Colon (tissue), 2 donors: ENCODE measurements around the gene CCAR1.
"Not testable (repeated sequence)": the region's sequence is repeated elsewhere in the genome, so short reads cannot be mapped to it uniquely, and the experiment has no call there.

Experiments used
- FAIRE-seq: peaks from 2 replicates; lab custom pipeline; 2012; peaks lifted over from hg19 to GRCh38; lab: Jason Lieb, UNC
- donor health status: control.
- donor health status: control.

Gene CCAR1

DNA sequence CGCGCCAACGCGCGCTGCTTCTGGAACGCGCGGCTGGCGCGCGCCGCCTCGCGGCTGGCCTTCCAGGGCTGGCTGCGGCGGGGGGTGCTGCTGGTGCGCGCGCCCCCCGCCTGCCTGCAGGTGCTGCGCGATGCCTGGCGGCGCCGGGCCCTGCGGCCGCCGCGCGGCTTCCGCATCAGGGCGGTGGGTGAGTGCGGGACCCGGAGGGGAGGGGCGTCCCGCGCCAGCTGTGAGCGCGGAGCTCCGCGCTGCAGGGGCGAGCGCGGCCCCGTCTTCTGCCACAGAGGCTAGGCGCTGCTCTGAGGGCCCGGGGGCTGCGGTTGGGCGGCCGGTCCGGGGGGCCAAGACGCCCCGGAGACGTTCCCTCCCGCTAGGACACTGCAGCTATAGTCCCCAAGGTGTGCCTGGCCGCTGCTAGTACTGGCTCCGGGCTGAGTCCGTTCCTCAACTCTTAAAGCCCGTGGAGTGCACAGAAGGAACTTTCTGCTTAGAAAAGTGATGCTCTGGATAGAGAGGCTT, 107.1 kb downstream of the CCAR1 start:
- FAIRE-seq, result not testable (repeated sequence)

GRCh38 chr10:68828833-68829232, 107.8 kb downstream of the CCAR1 start:
- FAIRE-seq, result no peak

GRCh38 chr10:68829521-68829920, 108.5 kb downstream of the CCAR1 start:
- FAIRE-seq, result no peak

- FAIRE-seq, result no peak
Observed at GRCh38 chr10:68829952-68830351, 108.9 kb downstream of the CCAR1 start.

DNA sequence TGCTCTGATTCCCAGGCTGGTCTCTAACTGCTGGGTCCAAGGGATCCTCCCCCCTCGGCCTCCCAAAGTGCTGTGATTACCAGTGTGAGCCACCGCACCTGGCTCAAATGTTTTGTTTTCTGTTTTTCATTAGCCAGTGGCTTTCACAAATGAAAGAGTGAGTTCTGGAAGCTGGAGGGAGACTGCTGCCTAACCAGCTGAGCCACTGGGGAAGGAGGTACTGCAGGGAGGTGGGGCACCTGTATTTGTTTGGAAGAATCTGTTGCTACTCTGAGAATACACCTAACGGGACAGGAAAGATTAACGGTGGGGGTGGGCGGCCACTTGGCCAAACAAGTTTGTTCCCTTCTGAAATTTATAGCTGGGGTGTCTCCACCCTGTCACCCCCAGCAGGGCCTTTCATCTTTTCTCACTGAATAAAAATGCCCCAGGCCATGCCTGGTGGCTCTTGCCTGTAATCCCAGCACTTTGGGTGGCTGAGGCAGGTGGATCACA, 111.0 kb downstream of the CCAR1 start:
- FAIRE-seq, result no peak

- no peak for FAIRE-seq
Observed at GRCh38 chr10:68832601-68833000, 111.6 kb downstream of the CCAR1 start.

DNA sequence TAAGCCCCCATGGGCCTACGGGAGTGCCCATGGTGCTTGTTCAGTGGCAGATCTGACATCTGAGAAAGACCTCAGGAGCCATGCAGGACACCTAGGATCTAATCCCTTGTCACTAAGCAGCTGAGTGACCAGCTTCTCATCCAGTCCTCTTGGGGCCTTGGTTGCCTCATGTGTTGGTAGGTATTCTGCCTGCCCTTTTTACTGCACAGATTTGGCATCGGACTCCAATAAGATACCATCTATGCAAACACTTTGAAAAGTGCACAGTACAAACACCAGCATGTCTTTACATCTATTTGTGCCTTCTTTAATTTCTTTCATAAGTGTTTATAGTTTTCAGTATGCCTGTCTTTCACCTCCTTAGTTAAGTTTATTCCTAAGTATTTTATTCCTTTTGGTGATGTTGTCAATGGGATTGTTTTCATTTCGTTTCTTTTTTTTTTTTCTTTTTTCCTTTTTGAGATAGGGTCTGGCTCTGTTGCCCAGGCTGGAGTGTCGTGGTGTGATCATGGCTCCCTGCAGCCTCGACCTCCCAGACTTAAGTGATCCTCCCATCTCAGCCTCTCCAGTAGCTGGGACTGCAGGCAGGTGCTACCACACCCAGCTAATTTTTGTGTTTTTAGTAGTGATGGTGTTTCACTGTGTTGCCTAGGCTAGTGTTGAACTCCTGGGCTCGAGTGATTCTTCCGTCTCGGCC, 116.7 kb downstream of the CCAR1 start:
- no peak for FAIRE-seq

DNA sequence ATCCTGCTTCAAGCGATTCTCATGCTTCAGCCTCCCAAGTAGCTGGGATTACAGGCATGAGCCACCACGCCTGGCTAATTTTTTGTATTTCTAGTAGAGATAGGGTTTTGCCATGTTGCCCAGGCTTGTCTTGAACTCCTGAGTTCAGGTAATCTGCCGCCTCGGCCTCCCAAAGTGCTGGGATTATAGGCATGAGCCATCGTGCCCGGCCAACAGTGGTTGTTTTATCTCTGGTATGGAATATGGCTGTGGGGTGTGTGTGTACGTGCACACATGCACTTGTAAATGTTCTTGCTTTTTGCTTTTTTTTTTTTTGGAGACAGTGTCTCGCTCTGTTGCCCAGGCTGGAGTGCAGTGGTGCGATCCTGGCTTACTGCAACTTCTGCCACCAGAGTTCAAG, 119.6 kb downstream of the CCAR1 start:
- FAIRE-seq, result not testable (repeated sequence)
